Measurements from ENCODE around the gene CAPN14.

The CAPN14 gene

GRCh38 chr2:31231571-31232302 lies 14.4 kb upstream of the CAPN14 start:
- no peak for DNase-seq
- in situ Hi-C loops (cut with MboI; ENCODE audit: low pct_unique_long_range_greater_than_20kb, low sequenced_read_pairs) = no loop called here

DNA sequence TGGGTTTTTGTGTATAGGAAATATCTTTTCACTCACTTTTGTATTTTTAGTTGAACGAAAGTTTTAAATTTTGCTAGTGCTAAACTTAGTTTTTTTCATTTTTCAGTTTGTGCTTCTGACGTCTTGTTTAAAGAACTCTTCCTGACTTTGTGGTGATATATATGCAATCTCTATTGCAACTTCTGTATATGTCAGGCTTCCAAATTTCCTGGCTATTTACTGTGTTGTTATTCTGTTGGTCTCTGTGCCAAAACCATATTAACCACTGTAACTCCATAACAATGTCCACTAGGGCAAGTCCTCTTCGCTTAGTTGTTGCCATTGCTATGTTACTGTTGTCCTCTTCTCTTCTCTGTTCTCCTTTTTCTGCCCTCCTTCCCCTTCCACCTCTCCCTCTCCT lies 13.4 kb upstream of the CAPN14 start:
- no peak for DNase-seq
- in situ Hi-C loops (cut with MboI; ENCODE audit: low pct_unique_long_range_greater_than_20kb, low sequenced_read_pairs) = no loop called here

DNA sequence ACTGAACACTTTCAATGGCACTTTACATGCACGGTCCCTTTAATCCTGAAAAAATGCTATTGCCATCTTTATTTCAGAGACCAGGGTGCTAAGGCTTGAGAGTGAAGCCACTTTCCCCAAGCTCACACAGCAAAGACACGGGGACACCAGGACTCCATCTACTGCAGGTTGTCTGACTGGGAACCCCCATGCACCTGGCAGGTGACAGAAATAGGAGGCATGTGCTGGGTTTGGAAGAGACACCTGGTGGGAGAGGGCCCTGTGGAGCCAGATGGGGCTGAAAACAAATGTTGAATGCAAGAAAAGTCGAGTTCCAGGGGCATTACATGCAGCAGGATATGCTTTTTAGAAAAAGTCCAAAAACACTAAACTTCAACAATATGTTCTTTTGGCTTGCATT lies 11.4 kb upstream of the CAPN14 start:
- in situ Hi-C loops (cut with MboI; ENCODE audit: low pct_unique_long_range_greater_than_20kb, low sequenced_read_pairs) = no loop called here
- DNase-seq = no peak

DNA sequence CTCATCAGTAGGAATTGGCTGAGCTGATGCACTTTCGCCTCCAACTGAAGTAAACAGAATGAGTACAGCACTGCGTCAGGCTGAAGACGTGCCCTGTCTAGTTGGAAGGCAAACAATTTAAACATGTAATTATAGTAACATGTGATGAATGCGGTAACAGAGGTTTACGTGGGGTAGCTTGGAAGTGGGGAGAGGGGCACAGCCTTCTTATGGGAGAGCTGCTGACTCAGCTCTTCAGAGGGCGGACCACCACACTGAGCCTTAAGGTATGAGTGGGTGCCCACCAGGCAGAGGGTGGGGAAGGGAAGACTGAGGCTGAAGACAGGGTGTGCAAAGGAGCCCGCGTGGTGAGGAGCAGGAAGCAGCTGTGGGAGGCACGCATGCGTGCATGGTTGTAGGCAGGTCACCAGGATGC lies 10.4 kb upstream of the CAPN14 start:
- no peak for DNase-seq

GRCh38 chr2:31227110-31227509 lies 9.8 kb upstream of the CAPN14 start:
- in situ Hi-C loops (cut with MboI; ENCODE audit: low pct_unique_long_range_greater_than_20kb, low sequenced_read_pairs) = no loop called here
- no peak for DNase-seq

More for the DNA sequence above, 10.4 kb upstream of the CAPN14 start:
- in situ Hi-C loops (cut with MboI; ENCODE audit: low pct_unique_long_range_greater_than_20kb, low sequenced_read_pairs) = no loop called here

DNA sequence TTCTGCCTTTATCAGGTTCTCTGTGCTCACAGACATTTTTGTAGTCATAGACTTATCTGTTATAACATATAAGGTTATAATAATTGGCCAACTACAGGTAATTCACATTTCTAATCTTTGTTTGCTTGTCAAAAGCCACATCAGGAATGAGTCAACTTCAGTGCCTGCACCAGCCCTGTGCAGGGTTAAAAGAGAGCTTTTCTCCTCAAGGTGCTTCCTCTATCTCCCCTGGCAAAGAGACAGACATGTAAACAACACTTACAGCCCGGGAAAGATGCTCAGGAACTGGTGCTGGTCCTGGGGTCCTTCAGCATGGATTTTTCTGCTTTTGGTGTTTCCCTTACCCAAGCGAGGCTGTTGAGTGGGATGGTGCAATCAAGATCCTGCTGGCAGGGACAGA lies 9.0 kb upstream of the CAPN14 start:
- no peak for DNase-seq
- in situ Hi-C loops (cut with MboI; ENCODE audit: low pct_unique_long_range_greater_than_20kb, low sequenced_read_pairs) = no loop called here

- in situ Hi-C loops (cut with MboI; ENCODE audit: low pct_unique_long_range_greater_than_20kb, low sequenced_read_pairs) = no loop called here
- no peak for DNase-seq
Measured at GRCh38 chr2:31223749-31224148, 6.4 kb upstream of the CAPN14 start.

DNA sequence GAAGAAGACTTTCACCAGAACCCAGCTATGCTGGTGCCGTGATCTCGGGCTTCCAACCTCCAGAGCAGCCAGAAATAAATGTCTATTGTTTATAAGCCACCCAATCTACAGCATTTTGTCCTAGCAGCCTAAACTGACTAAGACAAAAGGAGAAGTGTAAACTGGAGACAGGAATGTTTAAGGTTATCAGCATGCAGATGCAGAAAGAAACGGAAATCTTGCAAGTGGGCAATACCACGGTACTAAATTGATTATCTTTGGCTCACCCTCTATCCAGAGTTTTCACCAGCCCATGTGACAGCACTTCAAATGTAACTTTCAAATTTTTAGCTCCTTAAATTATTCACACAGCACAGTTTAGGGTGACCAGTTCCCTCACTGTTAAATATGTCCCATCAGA lies 5.7 kb upstream of the CAPN14 start:
- in situ Hi-C loops (cut with MboI; ENCODE audit: low pct_unique_long_range_greater_than_20kb, low sequenced_read_pairs) = no loop called here

GRCh38 chr2:31222071-31222470 lies 4.8 kb upstream of the CAPN14 start:
- DNase-seq = no peak
- in situ Hi-C loops (cut with MboI; ENCODE audit: low pct_unique_long_range_greater_than_20kb, low sequenced_read_pairs) = no loop called here

More for the DNA sequence above, 5.7 kb upstream of the CAPN14 start:
- no peak for DNase-seq

- no peak for DNase-seq
Measured at GRCh38 chr2:31221544-31221943, 4.2 kb upstream of the CAPN14 start.

GRCh38 chr2:31219131-31219969 lies 2.0 kb upstream of the CAPN14 start:
- in situ Hi-C loops (cut with MboI; ENCODE audit: low pct_unique_long_range_greater_than_20kb, low sequenced_read_pairs) = no loop called here
- peak; percentile 40 for DNase-seq

More at GRCh38 chr2:31221544-31221943, 4.2 kb upstream of the CAPN14 start:
- in situ Hi-C loops (cut with MboI; ENCODE audit: low pct_unique_long_range_greater_than_20kb, low sequenced_read_pairs) = no loop called here

- DNase-seq = no peak
- in situ Hi-C loops (cut with MboI; ENCODE audit: low pct_unique_long_range_greater_than_20kb, low sequenced_read_pairs) = no loop called here
Measured at GRCh38 chr2:31216734-31217133, 581 bp downstream of the CAPN14 start.

DNA sequence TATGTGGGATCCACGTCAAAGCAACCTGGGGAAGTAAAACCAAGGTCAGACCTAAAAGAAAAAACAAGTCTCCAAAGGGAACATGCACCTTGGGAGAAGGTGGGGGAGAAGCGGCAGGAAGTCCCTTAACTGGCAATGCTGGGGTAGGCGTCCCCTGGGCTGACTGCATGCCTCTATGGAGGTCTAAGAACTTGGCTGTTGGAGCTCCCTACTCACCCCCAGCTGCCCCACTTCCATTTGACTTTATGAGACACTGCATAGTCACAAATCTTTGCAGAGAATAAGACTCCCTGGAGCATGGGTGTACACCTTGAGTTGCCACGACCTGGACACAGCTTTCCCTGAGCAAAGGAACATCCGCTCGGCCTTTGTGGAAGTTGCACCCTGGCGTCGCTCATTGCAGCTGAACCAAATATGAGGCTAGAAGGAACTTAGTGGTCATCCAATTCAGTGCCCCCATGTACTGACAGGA lies 2.8 kb downstream of the CAPN14 start:
- in situ Hi-C loops (cut with MboI; ENCODE audit: low pct_unique_long_range_greater_than_20kb, low sequenced_read_pairs) = no loop called here
- DNase-seq = no peak

- in situ Hi-C loops (cut with MboI; ENCODE audit: low pct_unique_long_range_greater_than_20kb, low sequenced_read_pairs) = no loop called here
- no peak for DNase-seq
Measured at GRCh38 chr2:31213601-31214443, 3.5 kb downstream of the CAPN14 start.

GRCh38 chr2:31212659-31213600 lies 4.4 kb downstream of the CAPN14 start:
- in situ Hi-C loops (cut with MboI; ENCODE audit: low pct_unique_long_range_greater_than_20kb, low sequenced_read_pairs) = no loop called here
- no peak for DNase-seq

- DNase-seq = no peak
- in situ Hi-C loops (cut with MboI; ENCODE audit: low pct_unique_long_range_greater_than_20kb, low sequenced_read_pairs) = no loop called here
Measured at GRCh38 chr2:31208240-31208639, 9.1 kb downstream of the CAPN14 start.

DNA sequence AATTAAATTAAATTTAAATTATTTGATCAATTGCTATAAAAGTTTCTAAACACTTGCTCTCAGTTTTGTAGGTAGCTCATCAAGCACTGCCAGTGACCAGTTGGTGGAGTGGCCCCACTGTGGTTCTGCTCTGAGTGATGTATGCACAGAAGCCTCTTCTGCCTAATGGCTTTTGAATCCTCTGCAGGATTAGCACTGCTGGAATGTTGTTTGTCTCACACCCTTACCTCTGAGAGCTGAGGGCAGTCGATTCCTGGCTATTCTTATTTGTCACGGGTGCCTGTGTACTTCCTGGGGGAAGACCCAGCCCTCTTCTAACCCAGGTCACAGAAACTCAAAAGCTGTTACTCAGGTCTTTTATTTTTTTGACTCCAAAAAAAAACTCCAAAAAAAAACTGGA lies 9.5 kb downstream of the CAPN14 start:
- DNase-seq = no peak
- in situ Hi-C loops (cut with MboI; ENCODE audit: low pct_unique_long_range_greater_than_20kb, low sequenced_read_pairs) = no loop called here

DNA sequence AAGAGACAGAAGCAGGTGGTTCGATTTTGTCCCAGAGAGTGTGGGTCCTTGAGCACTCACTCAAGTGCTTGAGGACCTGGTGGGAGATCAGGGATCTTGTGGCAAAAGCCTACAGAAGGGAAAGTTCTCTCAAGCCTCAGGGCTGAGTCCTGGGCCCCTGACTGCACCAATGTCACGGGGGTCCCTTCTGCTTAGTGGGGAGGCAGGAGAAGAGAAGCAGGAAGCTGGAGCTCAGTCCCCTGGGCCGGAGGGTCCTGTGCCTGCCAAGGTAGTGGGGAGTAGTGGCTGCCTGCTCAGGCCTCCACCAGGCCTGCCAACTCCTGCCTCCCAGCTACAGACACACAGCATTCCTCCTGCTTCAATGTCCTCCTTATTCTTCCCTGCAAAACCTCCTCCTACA lies 11.7 kb downstream of the CAPN14 start:
- in situ Hi-C loops (cut with MboI; ENCODE audit: low pct_unique_long_range_greater_than_20kb, low sequenced_read_pairs) = no loop called here

More for the DNA sequence above, 11.7 kb downstream of the CAPN14 start:
- no peak for DNase-seq

Measured in KBM-7 (cell line).